WI38 (cell line): ENCODE data around the gene PLA2G6.

Experiments
- H3K4me3 ChIP-seq: 2 replicates; pipeline ENCODE4 v1.5.1; 2011; ENCODE audit warnings: low read depth, mild to moderate bottlenecking, control low read depth, low read length
- TF ChIP-seq, protein P1 (sequence below): IDR thresholded peaks from 2 replicates; pipeline ENCODE4 v1.5.1; 2012; ENCODE audit warnings: low read depth, mild to moderate bottlenecking, control low read depth, low read length

PLA2G6 gene

DNA sequence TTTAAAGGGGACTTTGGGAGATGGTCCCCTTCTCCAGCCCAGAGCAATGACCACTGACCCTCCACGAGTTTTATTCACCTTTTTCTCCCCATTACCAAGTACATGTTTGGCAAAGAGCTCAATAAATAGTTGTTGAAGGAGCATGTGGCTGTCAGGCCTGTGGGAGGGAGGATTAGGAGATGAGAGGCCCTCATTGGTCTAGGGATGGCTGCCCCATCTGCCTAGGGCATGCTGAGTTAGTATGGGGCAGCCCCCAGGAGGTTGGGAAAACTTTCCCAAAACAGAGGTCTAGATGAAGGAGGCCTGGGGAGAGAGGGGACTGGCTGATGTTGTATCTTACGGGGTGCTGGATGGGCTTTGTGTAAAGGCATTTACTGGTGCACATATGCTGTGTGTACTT is 30.8 kb upstream of the PLA2G6 start:
- H3K4me3 ChIP-seq = no peak overlapping the region
- TF ChIP-seq, protein P1, sequence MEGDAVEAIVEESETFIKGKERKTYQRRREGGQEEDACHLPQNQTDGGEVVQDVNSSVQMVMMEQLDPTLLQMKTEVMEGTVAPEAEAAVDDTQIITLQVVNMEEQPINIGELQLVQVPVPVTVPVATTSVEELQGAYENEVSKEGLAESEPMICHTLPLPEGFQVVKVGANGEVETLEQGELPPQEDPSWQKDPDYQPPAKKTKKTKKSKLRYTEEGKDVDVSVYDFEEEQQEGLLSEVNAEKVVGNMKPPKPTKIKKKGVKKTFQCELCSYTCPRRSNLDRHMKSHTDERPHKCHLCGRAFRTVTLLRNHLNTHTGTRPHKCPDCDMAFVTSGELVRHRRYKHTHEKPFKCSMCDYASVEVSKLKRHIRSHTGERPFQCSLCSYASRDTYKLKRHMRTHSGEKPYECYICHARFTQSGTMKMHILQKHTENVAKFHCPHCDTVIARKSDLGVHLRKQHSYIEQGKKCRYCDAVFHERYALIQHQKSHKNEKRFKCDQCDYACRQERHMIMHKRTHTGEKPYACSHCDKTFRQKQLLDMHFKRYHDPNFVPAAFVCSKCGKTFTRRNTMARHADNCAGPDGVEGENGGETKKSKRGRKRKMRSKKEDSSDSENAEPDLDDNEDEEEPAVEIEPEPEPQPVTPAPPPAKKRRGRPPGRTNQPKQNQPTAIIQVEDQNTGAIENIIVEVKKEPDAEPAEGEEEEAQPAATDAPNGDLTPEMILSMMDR = no peak

DNA sequence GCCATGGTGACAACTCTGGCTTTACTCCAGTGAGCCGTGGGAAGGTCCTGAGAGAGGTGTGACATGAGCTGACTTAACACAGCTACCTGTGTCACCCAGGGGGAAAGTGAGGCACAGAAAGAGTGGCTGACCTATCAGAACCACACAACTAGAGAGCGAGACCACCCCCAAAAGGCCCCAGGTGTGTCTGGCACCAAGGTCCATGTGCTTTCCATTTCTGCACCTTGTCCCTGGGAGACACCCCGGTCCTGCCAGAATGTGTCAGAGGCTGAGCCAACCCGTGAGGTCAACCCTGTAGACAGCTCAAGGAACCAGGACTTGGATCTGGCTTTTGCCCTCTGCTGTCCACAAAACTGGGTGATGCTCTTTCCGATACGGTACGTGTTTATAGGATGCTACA is 29.9 kb upstream of the PLA2G6 start:
- H3K4me3 ChIP-seq = no peak overlapping the region

DNA sequence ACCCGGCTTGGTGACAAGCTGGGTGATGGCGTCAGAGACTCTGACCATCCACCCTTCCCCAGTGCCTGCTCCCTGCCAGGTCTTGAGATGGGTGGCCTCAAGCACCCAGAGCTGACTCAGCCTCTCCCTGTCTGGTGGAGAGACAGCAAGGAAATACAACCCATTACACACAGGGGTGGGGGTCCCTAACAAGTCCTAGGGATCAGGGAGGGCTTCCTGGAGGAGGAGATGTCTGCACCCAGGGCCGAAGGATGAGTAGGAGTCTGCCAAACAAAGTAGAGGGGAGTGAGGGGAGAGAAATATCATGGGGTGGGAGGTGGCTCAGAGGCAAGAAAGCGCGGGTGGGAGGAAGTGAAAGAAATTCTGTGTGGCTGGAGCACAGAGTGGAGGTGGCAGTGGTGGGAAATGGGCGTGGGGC is 26.9 kb upstream of the PLA2G6 start:
- TF ChIP-seq, protein P1 = no peak
- no peak overlapping the region for H3K4me3 ChIP-seq

More for the DNA sequence above, 29.9 kb upstream of the PLA2G6 start:
- TF ChIP-seq, protein P1 = no peak

DNA sequence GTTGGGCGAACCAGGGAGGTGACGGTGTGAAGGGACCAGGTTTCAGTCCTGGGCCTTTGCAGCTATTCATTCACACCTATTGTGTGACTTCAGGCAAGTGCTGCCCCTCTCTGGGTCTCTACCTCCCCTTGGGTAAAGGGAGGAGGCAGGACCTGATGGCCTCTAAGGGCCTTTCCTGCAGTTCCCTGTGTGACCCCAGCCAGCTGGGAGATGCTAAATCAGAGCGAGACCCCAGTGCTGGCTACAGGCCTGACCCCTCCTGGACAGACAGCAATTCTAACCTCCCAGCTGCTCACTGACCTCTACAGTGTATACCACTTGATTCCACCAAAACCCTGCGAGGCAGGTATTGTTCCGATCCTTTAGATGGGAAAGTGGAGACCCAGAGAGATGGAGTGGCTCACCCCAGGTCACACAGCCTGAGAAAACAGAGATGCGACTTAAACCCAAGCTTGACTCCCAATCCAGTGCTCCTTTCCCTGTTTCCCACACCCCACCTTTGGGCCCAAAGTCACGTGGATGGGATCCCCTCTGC is 26.3 kb upstream of the PLA2G6 start:
- TF ChIP-seq, protein P1 = no peak
- H3K4me3 ChIP-seq = no peak overlapping the region

DNA sequence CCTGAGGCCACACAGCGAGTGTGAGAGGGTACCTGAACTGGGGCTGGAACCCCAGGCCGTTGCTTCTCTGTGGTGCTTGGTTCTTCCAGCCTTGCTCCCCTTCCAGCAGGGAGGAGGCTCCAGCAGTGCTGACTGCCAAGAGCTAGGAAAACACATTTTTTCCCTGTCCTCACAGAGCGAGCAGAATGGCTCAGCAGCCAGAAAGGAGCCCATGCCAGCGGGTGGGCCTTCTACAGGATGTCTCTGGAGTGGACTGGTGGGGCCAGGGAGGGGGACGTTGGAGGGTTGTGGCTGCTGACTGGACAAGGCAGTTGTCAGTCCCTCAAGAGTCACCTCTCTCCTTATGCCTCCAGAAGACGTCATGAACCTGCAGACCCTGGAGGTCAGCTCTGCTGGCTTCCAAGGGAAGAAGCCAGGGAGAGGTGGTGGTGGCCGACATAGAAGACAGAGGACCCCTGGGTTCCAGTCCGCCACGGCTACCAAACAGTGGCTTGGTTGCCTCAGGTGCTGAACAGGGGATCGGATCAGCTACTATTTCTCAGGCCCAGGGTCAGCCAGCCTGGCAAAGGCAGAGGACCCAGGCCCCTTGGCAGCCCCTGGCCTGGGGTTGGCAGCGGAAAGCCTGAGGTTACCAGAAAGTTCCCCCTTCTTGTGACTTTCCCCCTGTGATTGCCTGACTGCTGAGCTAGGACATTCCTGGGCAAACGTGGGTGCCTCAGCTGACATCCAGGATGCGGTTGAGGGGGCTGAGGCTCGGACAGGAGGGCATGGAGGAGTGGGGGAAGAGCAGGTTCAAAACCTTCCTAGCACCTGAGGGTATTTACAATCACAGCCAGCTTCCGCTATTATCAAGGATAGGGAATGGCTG is 23.9 kb upstream of the PLA2G6 start:
- TF ChIP-seq, protein P1 = no peak
- H3K4me3 ChIP-seq = peak overlapping the region; percentile 24

DNA sequence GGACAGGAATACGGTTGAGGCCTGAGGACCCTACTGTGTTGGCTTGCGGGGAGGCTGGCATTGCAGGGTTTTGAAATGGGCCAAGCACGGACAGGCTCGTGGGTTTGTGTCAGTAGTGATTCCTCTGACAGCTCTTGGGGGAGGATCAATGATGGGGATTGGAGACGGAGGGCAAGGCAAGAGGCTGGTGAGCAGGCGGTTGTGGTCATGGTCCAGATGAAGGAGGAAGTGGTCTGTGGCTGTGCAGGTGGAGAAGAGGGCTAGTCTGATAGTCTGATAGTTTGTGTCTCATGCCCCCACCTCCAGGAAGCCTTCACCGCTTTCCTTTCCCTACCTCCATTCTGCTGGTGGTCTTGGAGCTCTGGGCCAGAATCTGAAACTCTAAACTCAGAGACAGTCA is 23.2 kb upstream of the PLA2G6 start:
- H3K4me3 ChIP-seq = peak overlapping the region; percentile 24
- TF ChIP-seq, protein P1 = no peak

DNA sequence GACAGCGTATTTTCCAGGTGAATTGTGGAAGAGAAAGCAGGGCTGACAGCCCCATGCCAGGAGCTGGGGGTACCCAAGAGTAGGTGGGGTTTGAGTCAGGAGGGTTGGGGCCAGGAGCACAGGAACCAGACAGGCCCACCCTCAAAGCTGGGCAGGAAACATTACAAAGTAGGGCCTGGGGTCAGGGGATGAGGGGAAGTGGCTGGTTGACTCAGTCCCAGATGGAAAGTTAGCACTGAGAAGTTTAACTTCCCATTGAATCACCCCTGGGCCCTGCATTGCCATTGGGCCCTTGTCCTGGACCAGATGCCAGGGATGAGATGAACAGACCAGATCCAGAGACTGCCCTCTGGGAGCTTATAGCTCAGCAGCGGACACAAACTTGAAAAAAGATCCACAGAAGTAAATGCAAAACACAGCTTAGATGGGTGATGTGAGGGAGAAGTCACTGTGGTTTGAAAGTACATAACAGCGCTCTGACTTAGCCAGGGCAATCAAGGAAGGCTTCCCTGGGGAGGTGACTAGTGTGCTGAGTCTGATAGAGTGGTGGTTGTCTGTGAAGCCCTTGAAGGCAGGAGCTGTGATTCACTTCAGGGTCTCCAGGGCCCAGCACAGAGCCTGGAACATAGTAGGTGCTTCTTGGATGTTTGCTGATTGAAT is 22.4 kb upstream of the PLA2G6 start:
- H3K4me3 ChIP-seq = peak overlapping the region; percentile 69
- TF ChIP-seq, protein P1 = no peak
